ENCODE data around the gene ECE2.
"Not testable (repeated sequence)": the region's sequence is repeated elsewhere in the genome, so short reads cannot be mapped to it uniquely, and the experiment has no call there.

Gene ECE2

GRCh38 chr3:184267249-184267648, 8.6 kb upstream of the ECE2 start:
- not testable (repeated sequence) for DNase-seq (ENCODE audit: low read depth)

DNA sequence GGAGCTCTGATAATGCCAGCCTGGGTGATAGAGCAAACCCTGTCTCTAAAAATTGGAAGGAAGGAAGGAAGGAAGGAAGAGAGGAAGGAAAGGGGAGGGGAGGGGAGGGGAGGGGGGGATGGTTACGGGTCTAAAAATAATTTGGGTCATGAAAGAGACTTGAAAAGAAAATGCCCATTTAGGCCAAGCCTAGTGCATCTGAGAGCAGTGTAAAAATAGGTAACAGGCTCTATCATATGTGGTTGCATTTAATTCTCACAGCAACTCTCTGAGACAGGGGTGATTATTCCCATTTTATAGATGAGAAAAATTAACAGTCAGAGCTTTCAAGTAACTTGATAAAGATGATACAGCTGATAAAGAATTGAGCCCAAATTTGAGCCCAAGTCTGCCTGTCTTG, 3.6 kb upstream of the ECE2 start:
- DNase-seq (ENCODE audit: low read depth): no peak

GRCh38 chr3:184275381-184275701, 481 bp upstream of the ECE2 start:
- DNase-seq (ENCODE audit: low read depth): no peak

GRCh38 chr3:184277366-184277765, 1.5 kb downstream of the ECE2 start:
- DNase-seq (ENCODE audit: low read depth): no peak

DNA sequence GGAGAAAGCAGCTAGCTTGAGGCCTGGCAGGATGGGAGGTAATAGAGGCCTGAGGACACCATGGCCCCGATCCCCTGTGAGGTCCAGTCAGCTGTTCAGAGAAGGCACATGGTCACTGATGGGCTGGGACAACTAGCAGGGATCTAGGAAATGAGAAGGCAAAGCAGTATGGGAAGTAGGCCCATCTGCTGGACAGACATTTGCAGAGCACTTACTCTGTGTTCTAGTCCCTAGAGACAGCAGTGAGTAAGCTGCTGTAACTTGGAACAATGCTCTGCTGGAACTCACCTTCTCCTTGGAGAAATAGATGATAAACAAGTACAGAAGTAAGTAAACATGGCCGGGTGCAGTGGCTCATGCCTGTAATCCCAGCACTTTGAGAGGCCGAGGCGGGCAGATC, 7.1 kb downstream of the ECE2 start:
- DNase-seq (ENCODE audit: low read depth): no peak

GRCh38 chr3:184283681-184284080, 7.9 kb downstream of the ECE2 start:
- no peak for DNase-seq (ENCODE audit: low read depth)

DNA sequence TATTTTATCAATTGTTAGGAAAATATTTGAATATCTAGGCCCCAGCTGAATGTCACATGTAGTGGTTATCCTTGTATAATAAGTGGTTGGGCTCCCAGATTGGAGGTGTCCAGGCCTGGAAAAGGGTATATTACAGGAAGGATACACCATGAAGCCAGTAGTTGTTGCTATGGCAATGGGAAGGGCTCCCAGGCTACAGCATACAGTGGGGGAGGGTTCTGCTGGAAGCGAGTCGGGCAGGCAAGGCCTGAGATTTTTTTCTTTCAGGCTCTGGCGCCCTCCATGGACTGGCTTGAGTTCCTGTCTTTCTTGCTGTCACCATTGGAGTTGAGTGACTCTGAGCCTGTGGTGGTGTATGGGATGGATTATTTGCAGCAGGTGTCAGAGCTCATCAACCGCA, 8.9 kb downstream of the ECE2 start:
- peak; percentile 63 for DNase-seq (ENCODE audit: low read depth)

DNA sequence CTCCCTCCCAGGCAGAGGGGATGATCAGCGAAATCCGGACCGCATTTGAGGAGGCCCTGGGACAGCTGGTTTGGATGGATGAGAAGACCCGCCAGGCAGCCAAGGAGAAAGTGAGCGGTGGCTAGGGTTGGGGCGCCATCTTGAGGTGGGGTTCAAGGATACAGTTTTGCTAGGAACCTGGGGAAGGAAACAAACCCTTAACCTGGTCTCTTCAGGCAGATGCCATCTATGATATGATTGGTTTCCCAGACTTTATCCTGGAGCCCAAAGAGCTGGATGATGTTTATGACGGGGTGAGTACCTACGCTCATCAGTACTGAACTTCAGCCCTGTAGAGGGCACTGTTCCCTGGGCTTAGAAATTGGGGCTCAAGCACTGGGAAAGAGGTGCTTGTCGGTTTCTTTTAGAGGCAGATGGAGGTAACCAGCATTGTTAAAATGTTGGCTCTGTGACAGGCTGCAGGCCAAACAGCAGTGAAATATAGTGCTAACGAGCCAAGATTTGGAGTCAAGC, 13.7 kb downstream of the ECE2 start:
- DNase-seq (ENCODE audit: low read depth): peak; percentile 10

- no peak for DNase-seq (ENCODE audit: low read depth)
These were observed 14.5 kb downstream of the ECE2 start for GRCh38 chr3:184290331-184290730.

- DNase-seq (ENCODE audit: low read depth): no peak
These were observed 15.4 kb downstream of the ECE2 start for GRCh38 chr3:184291044-184291737.

DNA sequence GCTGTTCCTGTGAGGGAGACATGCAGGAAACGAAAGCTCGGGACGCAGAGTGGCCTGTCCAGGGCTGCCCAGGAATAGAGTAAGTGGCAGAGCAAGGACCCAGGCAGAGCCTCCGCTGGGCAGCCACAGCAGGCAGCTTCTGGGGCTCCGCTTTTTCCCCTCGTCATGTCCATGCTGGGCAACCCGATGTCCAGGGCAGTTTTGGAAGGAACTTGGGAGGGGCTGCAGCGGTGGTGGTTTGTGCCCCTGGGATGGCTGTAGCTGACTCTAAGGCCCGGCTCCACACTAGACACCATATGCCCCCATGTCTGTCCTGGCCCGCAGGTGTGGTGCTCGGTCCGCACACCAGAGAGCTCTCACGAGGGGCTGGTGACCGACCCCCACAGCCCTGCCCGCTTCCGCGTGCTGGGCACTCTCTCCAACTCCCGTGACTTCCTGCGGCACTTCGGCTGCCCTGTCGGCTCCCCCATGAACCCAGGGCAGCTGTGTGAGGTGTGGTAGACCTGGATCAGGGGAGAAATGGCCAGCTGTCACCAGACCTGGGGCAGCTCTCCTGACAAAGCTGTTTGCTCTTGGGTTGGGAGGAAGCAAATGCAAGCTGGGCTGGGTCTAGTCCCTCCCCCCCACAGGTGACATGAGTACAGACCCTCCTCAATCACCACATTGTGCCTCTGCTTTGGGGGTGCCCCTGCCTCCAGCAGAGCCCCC, 16.1 kb downstream of the ECE2 start:
- no peak for DNase-seq (ENCODE audit: low read depth)

DNA sequence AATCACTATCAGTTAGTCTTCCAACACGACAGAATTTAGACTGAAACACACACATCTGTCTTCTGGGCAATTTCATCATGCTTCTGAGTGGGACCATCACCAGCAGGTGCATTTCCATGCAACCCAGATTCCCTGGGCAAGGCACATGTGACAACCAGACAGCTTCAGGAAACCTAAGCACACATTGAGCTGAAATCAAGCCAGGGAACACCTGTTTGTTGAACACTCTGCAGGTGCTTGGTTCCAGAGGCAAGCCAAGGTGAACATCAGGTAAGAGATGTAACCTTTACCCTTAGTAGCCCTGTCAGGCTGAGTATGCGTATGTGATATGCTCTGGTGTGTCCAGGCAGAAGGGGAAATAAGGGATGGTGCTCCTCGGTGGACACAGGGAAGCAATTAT, 19.9 kb downstream of the ECE2 start:
- no peak for DNase-seq (ENCODE audit: low read depth)

DNA sequence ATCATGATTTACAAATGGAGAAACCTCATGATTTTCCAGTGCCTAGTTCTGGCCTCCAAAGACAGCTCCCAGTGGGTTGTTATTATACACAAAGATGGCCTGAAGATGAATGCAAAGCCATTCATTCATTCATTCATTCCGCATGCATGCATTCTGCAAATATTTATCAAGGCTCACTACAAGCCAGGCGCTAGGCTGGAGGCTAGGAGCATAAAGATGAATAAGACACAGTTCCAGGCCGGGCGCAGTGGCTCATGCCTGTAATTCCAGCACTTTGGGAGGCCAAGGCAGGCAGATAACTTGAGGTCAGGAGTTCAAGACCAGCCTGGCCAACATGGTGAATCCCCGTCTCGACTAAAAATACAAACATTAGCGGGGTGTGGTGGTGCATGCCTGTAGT, 20.8 kb downstream of the ECE2 start:
- no peak for DNase-seq (ENCODE audit: low read depth)

DNA sequence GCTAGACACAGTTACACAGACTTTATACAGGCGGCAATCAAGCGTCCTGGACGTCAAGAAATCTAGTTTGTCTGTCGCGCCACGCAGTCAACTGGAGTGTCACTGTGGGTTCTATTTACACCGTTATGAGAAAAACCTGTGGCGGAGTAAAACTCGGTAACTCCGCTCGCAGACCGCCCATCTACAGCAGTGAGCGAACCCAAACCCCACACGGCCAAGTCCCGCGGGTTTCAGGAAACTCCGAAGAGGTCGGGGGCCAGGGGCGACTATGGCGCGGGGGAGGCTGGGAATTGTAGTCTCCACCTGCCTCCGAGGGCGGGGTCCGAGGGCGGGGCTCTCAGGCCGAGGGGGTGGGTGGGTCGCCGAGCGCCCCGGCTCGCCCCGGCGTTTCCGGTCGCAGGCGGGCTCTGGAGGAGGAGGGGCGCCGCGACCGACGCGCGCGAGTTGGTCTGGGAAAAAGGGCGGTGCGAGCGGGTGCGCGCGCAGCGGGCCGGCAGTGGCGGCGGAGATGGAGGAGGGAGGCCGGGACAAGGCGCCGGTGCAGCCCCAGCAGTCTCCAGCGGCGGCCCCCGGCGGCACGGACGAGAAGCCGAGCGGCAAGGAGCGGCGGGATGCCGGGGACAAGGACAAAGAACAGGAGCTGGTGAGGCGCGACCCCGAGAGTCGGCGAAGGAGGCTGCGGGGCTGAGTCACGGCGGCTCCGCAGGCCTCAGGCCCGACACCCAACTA, 23.1 kb downstream of the ECE2 start, which contains the start of gene PSMD2:
PSMD2 (plus strand) TSS at position 483 of the 729 bp plus-strand sequence; CDS start at position 509, 26 bp downstream.
- DNase-seq (ENCODE audit: low read depth): peak; percentile 95

- no peak for DNase-seq (ENCODE audit: low read depth)
These were observed 23.9 kb downstream of the ECE2 start for GRCh38 chr3:184299488-184300377.

DNA sequence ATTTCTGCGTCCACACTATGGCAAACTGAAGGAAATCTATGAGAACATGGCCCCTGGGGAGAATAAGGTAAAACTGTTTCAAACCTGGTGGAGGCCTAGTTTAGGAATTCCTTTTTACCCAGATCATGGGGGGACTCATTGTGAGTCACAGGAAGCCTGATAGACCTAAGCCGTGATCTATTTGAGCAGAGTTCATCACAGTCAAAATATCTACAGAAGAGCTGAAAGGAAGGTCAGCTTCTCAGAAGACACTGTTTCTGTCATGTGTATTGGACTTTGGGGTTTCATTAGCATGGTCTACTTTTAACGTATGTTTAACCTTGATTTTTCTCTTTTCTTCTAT, 24.5 kb downstream of the ECE2 start:
- no peak for DNase-seq (ENCODE audit: low read depth)

DNA sequence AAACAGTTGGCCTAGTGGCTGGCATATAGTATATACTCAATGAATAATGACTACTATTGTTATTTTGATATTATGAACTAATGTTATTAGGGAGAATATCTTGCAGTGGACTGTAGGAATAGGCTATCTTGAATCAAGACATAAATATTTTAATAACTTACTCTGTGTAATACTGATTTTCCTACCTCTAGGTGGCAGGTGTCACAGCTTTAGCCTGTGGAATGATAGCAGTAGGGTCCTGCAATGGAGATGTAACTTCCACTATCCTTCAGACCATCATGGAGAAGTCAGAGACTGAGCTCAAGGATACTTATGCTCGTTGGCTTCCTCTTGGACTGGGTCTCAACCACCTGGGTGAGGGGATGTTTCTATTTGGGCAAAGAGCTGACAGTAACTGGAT, 29.8 kb downstream of the ECE2 start:
- no peak for DNase-seq (ENCODE audit: low read depth)

GRCh38 chr3:184306341-184306972, 30.6 kb downstream of the ECE2 start:
- no peak for DNase-seq (ENCODE audit: low read depth)

DNA sequence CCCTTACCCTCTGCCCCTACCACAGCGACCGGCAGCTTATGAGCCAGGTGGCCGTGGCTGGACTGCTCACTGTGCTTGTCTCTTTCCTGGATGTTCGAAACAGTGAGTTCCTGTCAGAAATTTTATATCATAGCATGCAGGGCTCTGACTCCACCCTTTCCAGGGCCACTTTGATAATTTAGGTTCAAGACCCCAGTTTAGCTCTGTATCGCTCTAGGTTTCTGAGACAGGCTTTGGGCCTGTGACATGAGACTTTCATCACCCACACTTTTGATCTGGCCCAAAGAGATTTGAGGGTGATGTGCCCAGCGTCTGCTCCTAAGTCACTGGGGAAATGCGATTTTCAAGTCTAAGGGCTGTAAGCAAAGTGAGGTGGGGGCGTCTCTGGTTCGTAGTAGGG, 32.1 kb downstream of the ECE2 start:
- DNase-seq (ENCODE audit: low read depth): no peak

GRCh38 chr3:184308744-184309143, 32.9 kb downstream of the ECE2 start:
- no peak for DNase-seq (ENCODE audit: low read depth)

DNA sequence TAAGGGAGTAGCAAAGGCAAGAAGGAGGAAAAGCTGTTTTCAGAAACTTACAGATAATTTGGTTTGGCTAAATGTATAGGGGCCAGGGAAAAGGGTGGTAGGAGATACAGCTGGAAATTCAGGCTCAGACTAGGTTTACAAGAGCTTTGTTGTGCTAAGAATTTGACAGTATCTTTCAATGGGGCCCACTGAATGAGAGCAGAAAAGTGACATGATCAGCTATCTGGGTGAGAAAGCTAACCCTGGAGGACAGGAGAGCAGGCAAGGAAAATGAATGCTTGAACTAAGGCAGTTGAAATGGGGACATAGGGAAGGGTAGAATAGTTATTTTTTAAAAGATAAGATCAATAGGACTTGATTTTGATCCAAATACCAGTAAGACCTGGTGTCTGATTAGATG, 35.8 kb downstream of the ECE2 start:
- DNase-seq (ENCODE audit: low read depth): no peak

DNA sequence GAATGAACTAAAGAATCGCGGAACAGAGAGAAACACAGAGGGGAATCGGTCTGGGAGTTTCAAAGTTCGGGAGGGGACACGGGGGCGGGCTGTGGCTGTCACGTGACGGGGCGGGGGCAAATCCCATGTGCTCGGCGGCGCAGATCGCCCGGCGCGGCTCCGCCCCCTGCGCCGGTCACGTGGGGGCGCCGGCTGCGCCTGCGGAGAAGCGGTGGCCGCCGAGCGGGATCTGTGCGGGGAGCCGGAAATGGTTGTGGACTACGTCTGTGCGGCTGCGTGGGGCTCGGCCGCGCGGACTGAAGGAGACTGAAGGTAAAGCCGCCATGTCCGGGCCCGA, 38.5 kb downstream of the ECE2 start, which contains the start of gene EIF4G1:
EIF4G1 (plus strand) TSS at position 244 of the 337 bp plus-strand sequence. CDS start 1,191 bp downstream, outside the sequence.
- DNase-seq (ENCODE audit: low read depth): peak; percentile 96
